Kidney capillary endothelial cell (primary cell): ENCODE measurements around the gene ARHGAP26.

Source experiments
- DNase-seq: peaks from one replicate; pipeline ENCODE4 v3.0.0-alpha.2; 2018; ENCODE audit warnings: low spot score

The ARHGAP26 gene

DNA sequence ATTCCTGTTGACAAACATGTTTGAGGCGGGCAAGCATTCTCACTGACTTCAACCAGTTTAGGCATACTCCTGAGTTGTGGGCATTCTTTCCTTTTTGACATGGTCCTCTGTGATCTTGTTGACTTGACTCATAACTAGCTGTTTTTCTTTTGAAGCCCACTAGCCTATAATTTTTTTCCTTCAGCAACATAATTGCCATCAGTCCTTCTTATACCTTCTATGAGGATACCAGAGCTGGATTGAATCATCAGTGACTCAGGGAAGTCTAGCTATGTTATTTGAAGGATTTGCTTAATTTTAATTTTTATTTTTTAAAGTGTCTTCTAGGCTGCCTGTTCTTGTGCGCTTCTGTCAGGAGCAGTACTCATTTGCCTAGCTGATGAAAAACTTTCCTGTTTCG is 373.8 kb downstream of the ARHGAP26 start:
- DNase-seq, result peak; percentile 26

DNA sequence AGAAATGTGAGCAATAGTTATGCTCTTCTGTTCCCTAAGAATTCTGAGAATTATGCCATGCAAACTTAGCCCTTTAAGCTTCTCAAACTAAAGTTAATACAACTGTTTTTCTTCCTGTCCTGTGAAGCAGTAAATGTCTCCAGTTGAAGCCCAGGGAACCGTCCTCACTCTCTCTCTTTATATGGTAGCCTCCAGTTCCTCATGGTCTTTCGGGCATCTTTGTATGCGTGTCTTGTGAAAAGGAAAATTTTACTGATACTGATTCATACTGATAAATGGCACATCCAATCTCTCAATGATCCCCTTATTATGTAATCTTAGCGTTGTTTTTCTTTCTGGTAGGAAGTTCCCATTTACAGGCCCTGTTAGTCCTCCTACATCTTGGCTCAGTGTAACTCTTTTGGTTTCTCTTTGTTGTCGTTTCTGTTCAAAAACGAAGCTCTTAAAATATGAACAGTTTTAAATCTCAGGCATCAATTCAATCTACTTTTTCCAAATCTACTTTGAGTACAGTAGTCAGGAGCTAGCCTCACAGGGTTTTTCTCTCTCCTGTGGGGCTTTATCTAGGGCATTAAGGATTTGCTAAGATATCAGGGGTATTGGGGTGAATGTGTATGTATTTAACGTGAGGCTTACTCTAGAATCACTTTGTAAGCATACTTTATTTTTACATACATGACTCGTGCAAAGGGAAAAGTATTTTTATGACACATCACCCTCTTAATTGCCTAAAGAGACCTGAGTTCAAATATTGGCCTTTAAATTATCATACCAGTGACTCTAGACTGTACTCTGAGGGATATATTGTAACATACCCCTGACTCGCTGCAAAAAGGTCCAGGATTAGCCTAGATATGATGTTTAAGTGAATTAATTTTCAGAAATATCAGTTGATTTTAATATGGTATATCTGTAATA is 375.3 kb downstream of the ARHGAP26 start:
- no peak for DNase-seq

DNA sequence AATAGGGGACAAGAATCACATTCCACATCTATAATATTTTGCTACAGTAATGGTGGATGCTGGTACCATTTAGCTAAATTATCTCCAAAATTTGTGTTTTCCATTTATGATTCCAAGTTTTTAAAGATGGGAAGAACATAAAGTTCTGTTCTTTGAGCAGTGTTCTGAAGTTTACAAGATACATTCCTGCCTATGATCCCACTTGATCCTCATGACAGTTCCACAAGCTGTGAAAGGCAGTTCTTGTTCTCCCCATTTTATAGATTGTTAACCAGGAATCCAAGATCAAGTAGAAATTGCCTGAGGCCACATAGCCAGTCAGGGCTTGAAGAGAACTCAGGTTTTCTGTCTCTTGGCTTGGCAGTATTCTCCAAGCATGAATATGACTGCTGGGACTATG is 376.0 kb downstream of the ARHGAP26 start:
- DNase-seq, result no peak

GRCh38 chr5:143147383-143147782 is 377.2 kb downstream of the ARHGAP26 start:
- no peak for DNase-seq

- DNase-seq, result no peak
Observed at GRCh38 chr5:143147902-143148301, 377.7 kb downstream of the ARHGAP26 start.

GRCh38 chr5:143148771-143149170 is 378.6 kb downstream of the ARHGAP26 start:
- no peak for DNase-seq

- DNase-seq, result no peak
Observed at GRCh38 chr5:143149759-143150158, 379.6 kb downstream of the ARHGAP26 start.

GRCh38 chr5:143151056-143151700 is 381.0 kb downstream of the ARHGAP26 start:
- no peak for DNase-seq

DNA sequence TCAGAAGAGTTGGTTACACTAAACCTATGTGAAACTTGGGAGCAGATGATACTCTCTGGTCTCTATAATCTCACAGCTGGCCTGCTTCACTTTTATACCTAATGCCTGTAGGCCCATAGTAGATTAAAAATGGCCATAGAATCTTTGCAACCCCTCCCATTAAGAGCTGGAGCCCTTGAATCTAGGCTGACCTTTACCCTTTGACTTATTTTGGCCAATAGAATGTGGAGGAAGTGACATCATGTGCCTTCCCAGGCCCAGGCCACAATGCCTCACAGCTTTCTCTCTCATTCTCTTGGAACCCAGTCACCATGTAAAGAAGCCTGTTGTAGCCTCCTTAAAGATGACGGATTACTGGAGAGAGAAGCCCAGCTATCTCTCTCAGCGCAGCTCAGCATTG is 382.3 kb downstream of the ARHGAP26 start:
- no peak for DNase-seq

DNA sequence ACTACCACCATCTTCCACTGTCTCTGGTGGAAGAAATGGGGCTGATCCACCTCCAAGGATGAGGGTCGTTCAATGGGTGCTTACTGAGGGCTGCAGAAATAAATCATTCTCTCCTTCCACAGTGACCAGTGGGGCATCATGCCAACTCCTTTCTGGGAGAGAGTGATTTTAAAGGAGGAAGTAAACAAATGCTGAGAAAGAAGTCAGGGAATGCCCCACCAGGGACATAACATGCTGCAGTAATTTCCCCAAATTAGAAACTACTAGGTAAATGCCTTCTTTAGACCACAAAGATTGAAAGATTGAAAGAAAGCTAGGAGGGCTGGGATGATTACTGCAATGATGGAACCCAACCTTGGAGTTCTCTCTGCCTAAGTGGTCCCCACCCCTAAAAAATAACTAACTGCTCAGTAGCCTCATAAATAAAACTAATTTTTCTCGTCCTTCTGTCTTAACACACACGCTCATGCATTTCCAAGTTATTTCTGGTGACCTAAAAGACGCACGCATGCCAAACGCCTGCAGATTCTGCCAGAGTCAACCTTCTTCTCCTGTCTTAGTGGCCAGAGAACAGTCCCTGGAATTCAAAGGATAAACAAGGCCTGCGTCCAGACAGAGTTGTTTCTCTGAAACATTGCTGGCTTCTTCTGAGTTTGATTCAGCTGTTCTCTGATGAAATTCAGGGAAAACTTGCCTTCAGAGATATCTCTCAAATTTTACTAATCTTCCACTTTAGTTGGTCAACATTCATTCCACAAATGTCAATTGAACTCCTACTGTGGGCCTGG is 383.3 kb downstream of the ARHGAP26 start:
- no peak for DNase-seq

DNA sequence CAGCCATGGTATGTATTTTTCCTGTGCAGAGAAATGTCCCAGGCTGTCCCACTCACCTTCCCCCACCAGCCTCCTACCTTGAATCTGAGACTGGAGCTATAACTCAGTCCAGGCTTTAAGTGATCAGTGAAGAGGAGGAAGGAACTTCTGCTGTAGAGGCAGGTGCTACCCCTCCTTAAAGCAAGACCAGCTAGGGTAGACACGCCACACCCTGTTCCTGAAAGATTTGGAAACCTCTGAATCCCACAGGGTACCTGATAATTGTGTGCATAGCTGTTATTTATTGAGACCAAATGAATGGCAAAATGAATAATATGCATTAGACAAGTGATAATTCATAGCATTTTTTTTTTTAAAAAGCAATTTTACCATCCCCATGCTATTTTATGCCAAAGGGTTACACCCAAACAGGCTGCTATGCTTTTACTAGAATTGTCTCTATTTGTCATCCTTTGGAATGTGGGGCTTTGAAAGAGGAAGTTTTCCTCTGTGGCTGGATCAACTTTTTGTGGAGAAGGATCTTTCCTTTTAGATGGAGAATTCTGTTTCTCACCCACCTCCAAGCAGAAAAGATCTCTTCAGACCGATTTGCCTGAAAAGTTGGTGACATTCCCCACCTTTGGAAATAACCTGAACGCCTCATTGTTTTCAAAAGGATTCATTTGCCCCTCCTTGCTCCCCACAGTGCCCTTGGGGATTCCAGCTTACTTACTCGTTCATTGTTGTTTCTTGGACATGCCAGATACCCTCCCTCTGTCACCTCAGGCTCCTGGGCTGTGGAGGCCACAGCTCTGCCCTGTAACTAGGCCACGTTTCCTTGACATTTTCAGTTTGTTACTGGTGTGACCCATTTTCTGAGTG is 384.6 kb downstream of the ARHGAP26 start:
- DNase-seq, result no peak

GRCh38 chr5:143155455-143155854 is 385.3 kb downstream of the ARHGAP26 start:
- no peak for DNase-seq

DNA sequence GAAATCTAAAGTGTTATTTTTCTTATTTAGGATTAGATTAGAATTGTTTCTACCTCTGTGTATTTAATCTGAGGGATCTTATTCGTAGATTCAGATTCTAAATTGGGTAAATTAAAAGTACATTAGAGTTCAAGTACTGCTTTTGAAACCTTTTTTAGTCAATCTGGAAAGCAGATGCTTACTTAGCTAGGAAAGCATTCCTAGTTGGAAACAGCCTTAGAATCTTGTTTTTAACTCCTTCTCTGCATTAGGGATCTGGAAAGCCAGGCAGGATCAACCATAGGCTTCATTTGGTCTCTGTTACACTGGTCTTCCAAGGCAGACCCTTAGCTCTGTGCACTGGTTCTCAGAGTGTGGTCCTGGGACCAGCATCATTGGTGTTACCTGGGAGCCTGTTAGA is 385.9 kb downstream of the ARHGAP26 start:
- DNase-seq, result no peak

DNA sequence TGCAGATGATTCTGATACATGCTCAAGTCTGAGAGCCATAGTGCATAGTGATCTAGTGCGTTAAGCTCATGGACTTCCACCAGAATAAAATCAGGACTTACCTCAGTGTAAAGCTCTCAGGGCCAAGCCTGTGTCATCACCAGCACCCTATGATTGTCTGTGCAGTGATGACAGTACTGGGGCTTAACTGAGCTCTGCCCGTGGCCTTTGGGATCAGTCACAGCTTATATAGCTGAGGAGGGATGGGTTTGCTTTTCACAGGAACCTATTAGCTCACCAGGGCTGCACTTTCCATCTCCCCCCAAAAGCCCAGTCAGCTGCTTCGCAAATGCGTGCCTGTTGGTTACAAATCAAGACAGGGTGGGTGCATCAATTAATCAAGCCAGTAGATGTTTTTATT is 386.4 kb downstream of the ARHGAP26 start:
- no peak for DNase-seq

DNA sequence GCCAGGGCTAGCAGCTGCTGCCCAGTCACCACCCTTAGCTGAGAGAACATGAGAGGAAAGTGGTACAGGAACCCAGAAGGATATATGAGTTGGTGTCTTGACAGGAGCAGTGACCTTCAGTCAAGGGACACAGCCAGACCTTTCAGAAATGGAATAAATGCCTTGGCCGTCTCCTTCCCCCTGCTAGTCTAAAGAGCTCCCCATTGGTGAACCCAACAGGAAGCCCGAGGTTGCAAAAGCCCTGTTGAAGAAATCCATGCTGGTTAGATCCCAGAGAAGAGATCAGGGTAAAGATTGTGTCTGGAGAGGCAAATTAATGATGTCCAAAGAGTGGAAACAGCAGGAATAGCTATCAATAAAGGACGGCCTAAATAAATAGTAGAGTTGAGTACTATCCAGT is 388.9 kb downstream of the ARHGAP26 start:
- no peak for DNase-seq

- DNase-seq, result no peak
Observed at GRCh38 chr5:143161885-143162540, 391.8 kb downstream of the ARHGAP26 start.

- no peak for DNase-seq
Observed at GRCh38 chr5:143162810-143163209, 392.6 kb downstream of the ARHGAP26 start.

DNA sequence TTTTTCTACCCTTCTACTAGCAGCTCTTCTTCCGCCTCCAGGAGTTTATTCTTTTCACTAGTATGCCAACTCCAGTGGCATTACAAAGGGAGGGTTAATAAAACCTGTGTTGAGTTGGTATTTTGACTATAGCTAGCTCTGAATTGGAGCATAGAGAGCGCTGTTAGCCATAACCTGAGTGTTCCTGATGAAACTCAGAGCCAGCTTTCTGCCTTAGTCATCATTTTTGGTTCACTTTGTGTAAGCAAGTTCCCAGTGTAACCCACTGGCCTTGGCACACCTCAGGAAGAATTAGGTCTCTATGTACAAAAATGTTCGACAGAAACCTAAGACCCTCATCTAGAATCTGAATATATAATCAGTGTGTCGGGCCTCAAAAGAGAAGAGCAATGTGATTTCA is 394.4 kb downstream of the ARHGAP26 start:
- DNase-seq, result no peak

DNA sequence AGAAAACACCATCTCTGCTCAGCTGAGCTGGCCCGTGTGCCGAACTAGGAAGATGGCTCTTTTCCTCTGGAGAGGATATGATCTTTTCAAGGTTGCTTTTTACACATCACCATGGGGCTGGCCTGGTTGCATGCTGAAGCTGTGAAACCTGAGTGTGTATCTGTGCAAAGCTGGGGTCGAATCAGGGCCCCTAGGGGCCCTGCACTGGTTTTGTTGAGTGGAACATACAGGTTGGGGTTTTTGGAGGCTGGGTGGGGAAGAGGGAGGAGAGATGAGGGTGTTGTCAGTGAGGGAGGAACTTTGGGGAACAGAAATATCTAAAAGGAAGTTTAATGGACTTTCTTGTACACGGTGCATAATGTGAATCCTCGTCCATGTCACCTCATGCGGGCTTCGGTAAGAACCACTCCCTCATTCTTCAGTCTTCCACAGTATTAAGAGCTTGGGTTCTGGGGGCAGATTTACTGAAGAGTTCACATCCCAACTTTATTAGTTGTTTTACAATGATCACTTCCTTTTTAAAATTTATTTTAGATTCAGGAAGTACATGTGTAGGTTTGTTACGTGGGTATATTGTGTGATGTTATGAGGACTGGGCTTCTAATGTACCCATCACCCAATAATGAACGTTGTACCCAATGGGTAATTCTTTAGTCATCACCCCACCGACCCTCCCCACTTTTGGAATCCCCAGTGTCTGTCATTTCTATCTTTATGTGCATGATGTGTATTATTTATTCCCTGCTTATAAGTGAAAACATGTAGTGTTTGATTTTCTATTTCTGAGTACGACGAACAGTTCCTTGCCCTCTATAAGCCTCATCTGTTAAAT is 395.1 kb downstream of the ARHGAP26 start:
- no peak for DNase-seq

GRCh38 chr5:143166090-143166489 is 395.9 kb downstream of the ARHGAP26 start:
- DNase-seq, result no peak
